Right lobe of liver (tissue), 4 donors: Measurements from ENCODE around the gene CIC.

Experiments used
- CTCF ChIP-seq, 4 donors: fragments of 200-600 bp in 3 of 4; fragments of 450-650 bp in 1 of 4; IDR thresholded peaks; one replicate each; pipeline versions ENCODE4 v1.5.1 to v1.8.0; 2016 to 2022; ENCODE audit warnings: antibody characterized with exemption in 4 of 4, mild to moderate bottlenecking in 2 of 4
- POLR2A ChIP-seq: fragments of 450-650 bp; IDR thresholded peaks from one replicate; pipeline ENCODE4 v1.6.1; 2017; ENCODE audit warnings: antibody characterized with exemption, mild to moderate bottlenecking
- donor health status: DM: no; HTN: no; CAD: no.
- donor health status: DM: no; HTN: no; CAD: no.
- donor health status: DM: no; HTN: yes; CAD: no.

- peak; percentile 56 to 58 (median 58) for TF ChIP-seq CTCF (IDR thresholded peaks at IDR 0.05)
- no peak for TF ChIP-seq POLR2A
Measured at GRCh38 chr19:42246143-42246921, 22.7 kb upstream of the CIC start.
